ENCODE results near the gene PRDM16. TPM values are rescaled to one million over a fixed set of nuclear protein-coding genes. Genes with fewer than 3 reads are reported as not detected.

Gene PRDM16
- total RNA-seq, 1 donor from 2014 or later: 12.9 TPM

- intact Hi-C loops (cut with DNase I): loop anchor here (1.0 to 10.0 kb wide), 5 partner anchors 36 to 249 kb away; partner anchors contain the start of gene PRDM16
- DNase-seq (ENCODE audit: low spot score): peak; percentile 91
Observed at GRCh38 chr1:3313576-3313950, 244.6 kb downstream of the PRDM16 start.

GRCh38 chr1:3314491-3315381 is 245.7 kb downstream of the PRDM16 start:
- intact Hi-C loops (cut with DNase I): loop anchor here (5.0 to 10.0 kb wide), 3 partner anchors 78 to 250 kb away; partner anchors contain the start of gene PRDM16
- DNase-seq (ENCODE audit: low spot score): no peak

GRCh38 chr1:3315399-3316339 is 246.7 kb downstream of the PRDM16 start:
- DNase-seq (ENCODE audit: low spot score): no peak
- intact Hi-C loops (cut with DNase I): loop anchor here (10.0 kb wide), 1 partner anchor 251 kb away; the partner anchor contains the start of gene PRDM16

GRCh38 chr1:3316340-3316943 is 247.4 kb downstream of the PRDM16 start:
- intact Hi-C loops (cut with DNase I): loop anchor here (10.0 kb wide), 1 partner anchor 252 kb away; the partner anchor contains the start of gene PRDM16
- no peak for DNase-seq (ENCODE audit: low spot score)

GRCh38 chr1:3317456-3317855 is 248.5 kb downstream of the PRDM16 start:
- DNase-seq (ENCODE audit: low spot score): no peak
- intact Hi-C loops (cut with DNase I): loop anchor here (10.0 kb wide), 1 partner anchor 253 kb away; the partner anchor contains the start of gene PRDM16

- intact Hi-C loops (cut with DNase I): loop anchor here (10.0 kb wide), 1 partner anchor 254 kb away; the partner anchor contains the start of gene PRDM16
- DNase-seq (ENCODE audit: low spot score): no peak
Observed at GRCh38 chr1:3318329-3318728, 249.3 kb downstream of the PRDM16 start.

- intact Hi-C loops (cut with DNase I): loop anchor here (10.0 kb wide), 1 partner anchor 255 kb away; the partner anchor contains the start of gene PRDM16
- no peak for DNase-seq (ENCODE audit: low spot score)
Observed at GRCh38 chr1:3319874-3320245, 250.9 kb downstream of the PRDM16 start.

- intact Hi-C loops (cut with DNase I): no loop called here
- no peak for DNase-seq (ENCODE audit: low spot score)
Observed at GRCh38 chr1:3320246-3321152, 251.5 kb downstream of the PRDM16 start.

- intact Hi-C loops (cut with DNase I): no loop called here
- DNase-seq (ENCODE audit: low spot score): no peak
Observed at GRCh38 chr1:3321559-3322449, 252.8 kb downstream of the PRDM16 start.

- DNase-seq (ENCODE audit: low spot score): no peak
- intact Hi-C loops (cut with DNase I): no loop called here
Observed at GRCh38 chr1:3322450-3323020, 253.5 kb downstream of the PRDM16 start.

GRCh38 chr1:3323021-3323795 is 254.2 kb downstream of the PRDM16 start:
- no peak for DNase-seq (ENCODE audit: low spot score)
- intact Hi-C loops (cut with DNase I): no loop called here

- DNase-seq (ENCODE audit: low spot score): no peak
- intact Hi-C loops (cut with DNase I): no loop called here
Observed at GRCh38 chr1:3323796-3324703, 255.0 kb downstream of the PRDM16 start.

GRCh38 chr1:3324704-3325535 is 255.9 kb downstream of the PRDM16 start:
- no peak for DNase-seq (ENCODE audit: low spot score)
- intact Hi-C loops (cut with DNase I): no loop called here

- intact Hi-C loops (cut with DNase I): no loop called here
- DNase-seq (ENCODE audit: low spot score): no peak
Observed at GRCh38 chr1:3326516-3327388, 257.7 kb downstream of the PRDM16 start.

Measured in cardiac septum (tissue), 1 donor.